Neural crest cell (in vitro differentiated cells): ENCODE measurements around the gene ZMAT3. TPM values are rescaled to one million over a fixed set of nuclear protein-coding genes. Genes with fewer than 3 reads are reported as not detected.
"Not testable (repeated sequence)": the region's sequence is repeated elsewhere in the genome, so short reads cannot be mapped to it uniquely, and the experiment has no call there.

Experiments
- DNase-seq: peaks from one replicate; pipeline ENCODE4 v3.0.0; 2021; ENCODE audit warnings: low read depth, mixed read lengths, low spot score
- H3K27ac Mint-ChIP-seq: one replicate; pipeline ENCODE4 v1.8.0; 2021; ENCODE audit warnings: mild to moderate bottlenecking, mixed read lengths; ENCODE audit not compliant: unreplicated experiment
- H3K27me3 Mint-ChIP-seq: 2 replicates; pipeline ENCODE4 v1.8.0; 2021; ENCODE audit warnings: low read depth, mild to moderate bottlenecking, mixed read lengths
- H3K36me3 Mint-ChIP-seq: 2 replicates; pipeline ENCODE4 v1.8.0; 2021; ENCODE audit warnings: low read depth, mild to moderate bottlenecking, mixed read lengths
- H3K4me1 Mint-ChIP-seq: 2 replicates; pipeline ENCODE4 v1.8.0; 2021; ENCODE audit warnings: mixed read lengths
- H3K4me3 Mint-ChIP-seq: one replicate; pipeline ENCODE4 v1.8.0; 2021; ENCODE audit warnings: mild to moderate bottlenecking, mixed read lengths
- H3K9me3 Mint-ChIP-seq: 2 replicates; pipeline ENCODE4 v1.8.0; 2021; ENCODE audit warnings: mixed read lengths
- CTCF ChIP-seq: fragments of 200-600 bp; sonication (generic); conservative IDR thresholded peaks from 2 replicates; pipeline ENCODE4 v1.5.0; 2021; ENCODE audit warnings: antibody characterized with exemption, mild to moderate bottlenecking
- long read RNA-seq: library from polyadenylated mRNA; unstranded; transcript quantifications from one replicate; pipeline ENCODE4 v2.0.0, GENCODE V29; 2020
- total RNA-seq: library from RNA; stranded (reverse); gene quantifications from 2 replicates; pipeline ENCODE4 v1.2.1, GENCODE V29; 2021

Gene ZMAT3
- 8.4 and 9.8 TPM in 2 replicates for total RNA-seq
- long read RNA-seq, partial matches to known transcripts, result 2 of 4 reads
- long read RNA-seq, other reads (novel, unspliced or antisense), result 2 of 4 reads

- Mint-ChIP-seq H3K4me3 (peak within 1 kb of the TSS; percentile 95), H3K36me3 (no peaks in the 10 kb centered on the region), H3K27me3 (no peaks in the 10 kb centered on the region), H3K27ac (peak within 1 kb of the TSS; percentile 89), H3K9me3 (no peaks in the 10 kb centered on the region), H3K4me1 (peaks cover 8% of the 10 kb centered on the region)
- DNase-seq, result peak; percentile 74
- no peak for TF ChIP-seq CTCF
Observed at GRCh38 chr3:179071323-179072099, at the start of gene ZMAT3. Gene ZMAT3 (minus strand): TSS chr3:179071809. CDS start chr3:179067752, 4,057 bp downstream.

- Mint-ChIP-seq H3K4me3 (no peak overlapping the region), H3K36me3 (peaks cover 7% of the 10 kb centered on the region), H3K9me3 (peaks cover 3% of the 10 kb centered on the region), H3K27me3 (no peaks in the 10 kb centered on the region), H3K4me1 (no peaks in the 10 kb centered on the region), H3K27ac (no peak overlapping the region)
- TF ChIP-seq CTCF, result no peak
- DNase-seq, result no peak
Observed at GRCh38 chr3:179116816-179117215, 45.2 kb upstream of the ZMAT3 start.

GRCh38 chr3:179115444-179115843 is 43.8 kb upstream of the ZMAT3 start:
- H3K4me3 Mint-ChIP-seq, DNase-seq, H3K9me3 Mint-ChIP-seq, H3K4me1 Mint-ChIP-seq, H3K36me3 Mint-ChIP-seq, H3K27ac Mint-ChIP-seq, H3K27me3 Mint-ChIP-seq: not testable (repeated sequence)

- Mint-ChIP-seq H3K27ac (no peak overlapping the region), H3K4me1 (no peaks in the 10 kb centered on the region), H3K4me3 (no peak overlapping the region), H3K9me3 (peaks cover 5% of the 10 kb centered on the region), H3K27me3 (no peaks in the 10 kb centered on the region), H3K36me3 (peaks cover 4% of the 10 kb centered on the region)
- DNase-seq, result no peak
- no peak for TF ChIP-seq CTCF
Observed at GRCh38 chr3:179113903-179114302, 42.3 kb upstream of the ZMAT3 start.

- peaks cover 9% of the 10 kb centered on the region for H3K9me3 Mint-ChIP-seq
- H3K4me3 Mint-ChIP-seq, result no peak overlapping the region
- DNase-seq, result no peak
- no peak overlapping the region for H3K27ac Mint-ChIP-seq
- no peak for TF ChIP-seq CTCF
- H3K36me3 Mint-ChIP-seq, result peaks cover 4% of the 10 kb centered on the region
- H3K27me3 Mint-ChIP-seq, result no peaks in the 10 kb centered on the region
- H3K4me1 Mint-ChIP-seq, result peaks cover 4% of the 10 kb centered on the region
Observed at GRCh38 chr3:179108086-179108485, 36.5 kb upstream of the ZMAT3 start.

- Mint-ChIP-seq H3K9me3 (peaks cover 9% of the 10 kb centered on the region), H3K27ac (no peak overlapping the region), H3K36me3 (peaks cover 4% of the 10 kb centered on the region), H3K4me1 (peaks cover 4% of the 10 kb centered on the region), H3K27me3 (no peaks in the 10 kb centered on the region), H3K4me3 (no peak overlapping the region)
- TF ChIP-seq CTCF, result no peak
- DNase-seq, result no peak
Observed at GRCh38 chr3:179107617-179108016, 36.0 kb upstream of the ZMAT3 start.
